ENCODE data around the gene LGALS4.
A peak's percentile ranks its signal among the peaks of the same experiment; 100 is the strongest.

The LGALS4 gene

DNA sequence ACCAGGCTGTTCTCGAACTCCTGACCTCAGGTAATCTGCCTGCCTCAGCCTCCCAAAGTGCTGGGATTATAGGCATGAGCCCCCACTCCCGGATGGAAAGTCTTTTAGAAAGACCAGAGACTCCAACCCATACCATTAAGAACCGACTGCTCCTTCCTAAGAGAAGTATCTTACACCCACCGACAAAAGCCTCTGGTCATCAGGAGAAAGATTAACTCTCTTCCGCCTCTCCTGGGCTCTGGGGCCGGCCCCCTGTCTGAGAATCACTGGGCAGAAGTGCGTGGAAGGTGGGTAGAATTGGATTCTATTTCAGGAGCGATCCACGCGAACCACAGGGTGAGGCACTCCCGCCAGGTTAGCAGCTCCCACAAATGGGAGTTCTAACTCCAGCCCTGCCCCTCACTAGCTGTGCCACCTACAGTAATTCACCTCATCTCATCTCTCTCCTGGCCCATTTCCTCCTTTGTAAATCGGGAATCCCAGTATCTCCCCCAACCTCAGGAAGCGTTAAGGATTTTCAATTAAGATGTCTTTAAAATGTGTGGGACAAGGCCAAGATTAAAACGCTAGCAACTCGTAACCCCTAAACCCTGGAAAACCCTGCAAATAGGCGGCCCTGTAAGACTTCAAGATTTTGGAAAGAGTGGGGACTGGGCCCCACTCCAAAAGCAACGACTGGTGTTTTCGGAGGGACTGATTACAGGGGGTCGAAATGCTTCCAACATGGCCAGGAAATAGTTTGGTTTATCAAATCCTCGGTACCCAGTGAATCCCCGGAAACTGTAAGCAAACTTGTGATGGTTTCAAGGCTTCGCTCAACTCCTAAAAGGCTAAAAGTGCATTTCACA, 35.8 kb upstream of the LGALS4 start:
- TF ChIP-seq ZNF274 (IDR thresholded peaks at IDR 0.05; ENCODE audit: low read depth, low read length): no peak
- peak overlapping the region; percentile 97 for H3K4me3 ChIP-seq (ENCODE audit: low read length)

DNA sequence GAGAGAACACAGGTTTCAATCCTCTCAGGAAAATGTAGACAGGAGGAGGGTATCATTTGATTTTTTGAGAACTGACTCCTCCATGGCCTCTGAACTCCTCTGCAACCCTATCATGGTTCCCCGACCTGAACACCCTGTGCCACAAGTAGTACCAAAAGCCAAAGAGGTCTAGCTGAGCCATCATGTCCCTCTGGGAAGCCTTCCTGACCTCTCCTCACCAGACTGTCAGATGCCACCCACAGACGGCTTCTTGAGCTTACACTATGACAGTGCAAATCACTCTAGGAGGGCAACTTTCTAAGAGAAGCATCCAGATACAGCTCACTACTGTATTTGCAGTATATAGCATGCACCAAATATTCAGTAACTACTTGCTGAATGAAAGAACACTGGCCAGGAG, 33.4 kb upstream of the LGALS4 start:
- no peak for TF ChIP-seq ZNF274 (IDR thresholded peaks at IDR 0.05; ENCODE audit: low read depth, low read length)
- H3K4me3 ChIP-seq (ENCODE audit: low read length): no peak overlapping the region

- TF ChIP-seq ZNF274 (IDR thresholded peaks at IDR 0.05; ENCODE audit: low read depth, low read length): no peak
- H3K4me3 ChIP-seq (ENCODE audit: low read length): no peak overlapping the region
Measured at GRCh38 chr19:38845374-38846024, 32.8 kb upstream of the LGALS4 start.

DNA sequence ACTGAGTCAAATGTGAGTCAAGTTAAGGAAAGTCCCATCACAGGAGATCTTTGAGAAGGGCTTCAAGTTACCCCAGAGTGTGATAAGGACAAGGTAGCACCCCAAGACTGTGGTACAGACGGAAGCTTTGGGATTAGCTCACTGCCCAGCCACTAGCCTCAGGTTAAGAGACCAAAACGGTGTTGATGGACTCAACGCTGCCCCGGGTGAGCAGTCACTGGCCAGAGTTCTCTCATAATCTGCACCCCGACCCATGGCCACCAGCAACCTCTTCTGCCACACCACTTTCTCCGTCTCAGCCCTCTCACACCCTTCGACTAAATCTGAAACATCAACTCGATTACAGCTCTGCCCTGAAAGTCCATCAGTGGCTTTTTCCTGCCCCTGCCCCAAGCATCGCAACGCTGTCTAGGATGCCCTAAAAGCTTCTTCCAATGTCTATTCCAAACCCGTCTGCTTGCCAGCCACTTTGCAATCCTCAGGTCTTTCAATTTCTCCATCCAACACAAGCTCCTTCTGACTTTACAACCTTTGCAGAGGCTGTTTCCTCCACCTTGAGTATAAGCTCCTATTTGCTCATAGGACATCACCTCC, 31.4 kb upstream of the LGALS4 start:
- no peak overlapping the region for H3K4me3 ChIP-seq (ENCODE audit: low read length)
- no peak for TF ChIP-seq ZNF274 (IDR thresholded peaks at IDR 0.05; ENCODE audit: low read depth, low read length)

DNA sequence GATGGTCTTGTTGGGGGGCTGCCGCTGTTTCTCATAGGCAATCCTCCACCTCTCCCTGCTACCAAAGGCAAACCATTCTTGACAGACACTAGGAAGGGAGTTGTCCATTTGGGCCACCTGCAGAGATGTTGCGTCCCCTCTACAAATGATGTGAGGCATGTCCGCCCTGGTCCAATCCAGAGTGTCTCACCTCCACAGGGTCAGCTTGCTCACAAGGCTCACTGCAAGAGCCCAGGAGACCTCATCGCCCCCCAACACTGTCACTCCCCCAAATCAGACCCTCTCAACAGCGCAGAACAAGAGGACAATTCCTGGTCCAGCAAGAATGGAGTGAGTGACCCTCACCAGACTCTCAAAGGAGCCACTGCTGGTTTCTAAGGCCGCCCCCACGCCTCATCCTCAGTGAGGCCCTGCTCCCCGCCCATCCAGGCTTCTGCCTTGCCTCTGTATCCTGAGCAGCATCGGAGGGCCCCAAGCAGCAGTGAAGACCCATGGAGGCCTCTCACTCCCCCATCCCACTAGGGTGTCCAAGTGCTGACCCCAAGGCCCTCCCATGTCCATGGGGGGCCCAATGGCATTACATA, 30.5 kb upstream of the LGALS4 start:
- no peak for TF ChIP-seq ZNF274 (IDR thresholded peaks at IDR 0.05; ENCODE audit: low read depth, low read length)
- H3K4me3 ChIP-seq (ENCODE audit: low read length): no peak overlapping the region

DNA sequence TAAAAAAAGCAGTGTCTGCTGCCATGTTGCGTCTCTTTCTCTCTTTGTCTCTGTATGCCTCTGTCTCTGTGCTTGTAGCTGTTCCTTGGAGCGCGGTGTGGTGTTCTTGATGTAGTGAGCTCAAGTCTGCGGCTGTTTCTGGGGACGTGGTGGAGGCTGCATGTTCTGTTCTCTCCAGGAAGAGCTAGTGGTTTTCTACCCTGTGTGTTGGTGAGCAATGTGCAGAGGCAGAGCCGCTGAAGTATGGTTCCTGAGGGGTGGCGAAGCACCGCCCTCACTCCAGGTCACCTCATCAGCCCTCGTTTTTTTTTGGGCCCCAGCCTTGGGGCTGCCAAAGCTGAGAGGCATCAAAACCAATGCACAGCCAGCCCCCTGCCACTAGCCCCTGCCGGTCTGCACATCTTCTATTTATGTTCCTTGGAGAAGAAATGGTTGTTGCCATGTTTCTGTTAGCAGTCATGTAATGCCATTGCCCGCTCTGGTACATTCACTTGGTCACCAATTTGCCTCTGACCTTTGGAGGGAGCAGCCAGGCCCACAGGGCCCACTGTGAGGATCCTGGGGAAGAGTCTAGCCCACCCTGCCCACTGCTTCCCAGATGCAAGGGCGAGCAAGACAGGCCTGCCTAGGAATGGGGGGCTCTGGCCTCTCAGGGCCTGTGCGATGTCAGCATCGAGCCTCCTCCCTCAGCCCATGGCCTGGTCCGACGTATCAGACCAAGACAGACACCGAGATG, 29.9 kb upstream of the LGALS4 start:
- TF ChIP-seq ZNF274 (IDR thresholded peaks at IDR 0.05; ENCODE audit: low read depth, low read length): no peak
- no peak overlapping the region for H3K4me3 ChIP-seq (ENCODE audit: low read length)

GRCh38 chr19:38841787-38842438, 29.2 kb upstream of the LGALS4 start:
- H3K4me3 ChIP-seq (ENCODE audit: low read length): no peak overlapping the region
- TF ChIP-seq ZNF274 (IDR thresholded peaks at IDR 0.05; ENCODE audit: low read depth, low read length): no peak

DNA sequence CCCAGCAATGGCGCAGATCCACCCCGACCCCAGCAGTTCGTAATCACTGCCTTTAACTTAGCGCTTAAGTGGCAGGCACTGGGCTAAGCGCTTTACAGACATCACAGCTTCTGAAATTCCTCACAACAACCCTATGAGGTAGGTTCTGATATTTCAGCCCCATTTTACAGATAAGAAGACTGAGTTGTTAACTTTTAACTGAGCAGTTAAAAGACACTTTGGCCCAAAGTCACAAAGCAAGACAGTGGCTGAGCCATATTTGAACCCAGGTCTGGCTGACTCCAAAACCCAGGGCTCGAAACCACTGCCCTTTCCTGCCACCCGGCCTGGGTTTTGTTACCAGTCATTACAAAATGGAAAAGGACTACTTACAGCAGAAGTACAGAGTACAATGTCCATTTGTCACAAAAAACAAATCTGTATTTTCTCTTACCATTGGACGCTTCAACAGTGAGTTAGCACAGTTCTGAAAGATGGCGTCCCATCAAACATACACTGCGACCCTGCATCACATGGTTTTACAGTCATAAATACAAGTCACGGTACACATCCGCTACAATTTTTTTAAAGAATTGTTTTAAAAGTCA, 28.5 kb upstream of the LGALS4 start:
- no peak overlapping the region for H3K4me3 ChIP-seq (ENCODE audit: low read length)
- TF ChIP-seq ZNF274 (IDR thresholded peaks at IDR 0.05; ENCODE audit: low read depth, low read length): no peak

GRCh38 chr19:38840583-38840968, 27.8 kb upstream of the LGALS4 start:
- H3K4me3 ChIP-seq (ENCODE audit: low read length): no peak overlapping the region
- TF ChIP-seq ZNF274 (IDR thresholded peaks at IDR 0.05; ENCODE audit: low read depth, low read length): no peak

DNA sequence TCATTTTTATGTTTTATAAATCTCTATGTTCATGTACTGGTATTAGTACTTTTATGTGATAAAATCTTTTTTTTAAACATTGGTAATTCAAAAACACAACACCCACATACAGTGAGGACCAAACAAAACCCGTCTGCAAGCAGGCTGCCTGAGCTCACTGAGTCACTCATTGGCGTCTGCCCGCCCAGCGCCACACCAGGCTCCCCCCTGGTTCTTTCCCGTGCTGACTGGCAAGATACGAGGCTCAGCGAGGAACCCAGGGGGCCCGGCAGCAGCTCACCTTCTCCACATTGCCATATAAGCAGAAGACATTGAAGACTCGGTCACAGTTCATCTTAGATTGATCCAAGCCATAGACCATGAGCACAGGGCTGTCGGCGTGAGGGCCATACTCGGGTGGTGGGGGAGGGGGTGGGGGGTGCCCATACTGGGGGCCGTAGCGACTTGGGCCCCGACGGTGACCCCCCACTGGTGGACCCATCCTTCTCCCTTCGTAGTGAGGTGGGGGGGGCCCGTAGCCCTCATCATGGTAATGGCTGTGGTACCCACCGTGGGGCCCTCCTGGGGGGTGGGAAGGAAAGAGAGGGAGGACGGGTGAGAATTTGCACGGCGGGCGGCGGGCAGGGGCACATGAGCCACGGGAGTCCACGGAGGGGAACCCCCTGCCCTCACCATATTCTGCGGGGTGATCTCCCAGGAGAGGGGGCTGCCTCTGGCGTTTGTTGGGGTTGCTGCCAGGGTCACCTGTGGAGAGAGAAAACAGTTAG, 27.3 kb upstream of the LGALS4 start:
- TF ChIP-seq ZNF274 (IDR thresholded peaks at IDR 0.05; ENCODE audit: low read depth, low read length): no peak

GRCh38 chr19:38838986-38839761, 26.4 kb upstream of the LGALS4 start:
- no peak for TF ChIP-seq ZNF274 (IDR thresholded peaks at IDR 0.05; ENCODE audit: low read depth, low read length)
- H3K4me3 ChIP-seq (ENCODE audit: low read length): no peak overlapping the region

More for the DNA sequence above, 27.3 kb upstream of the LGALS4 start:
- H3K4me3 ChIP-seq (ENCODE audit: low read length): no peak overlapping the region
